ENCODE data around the gene PARP14.
"Not testable (repeated sequence)": the region's sequence is repeated elsewhere in the genome, so short reads cannot be mapped to it uniquely, and the experiment has no call there.

Gene PARP14

DNA sequence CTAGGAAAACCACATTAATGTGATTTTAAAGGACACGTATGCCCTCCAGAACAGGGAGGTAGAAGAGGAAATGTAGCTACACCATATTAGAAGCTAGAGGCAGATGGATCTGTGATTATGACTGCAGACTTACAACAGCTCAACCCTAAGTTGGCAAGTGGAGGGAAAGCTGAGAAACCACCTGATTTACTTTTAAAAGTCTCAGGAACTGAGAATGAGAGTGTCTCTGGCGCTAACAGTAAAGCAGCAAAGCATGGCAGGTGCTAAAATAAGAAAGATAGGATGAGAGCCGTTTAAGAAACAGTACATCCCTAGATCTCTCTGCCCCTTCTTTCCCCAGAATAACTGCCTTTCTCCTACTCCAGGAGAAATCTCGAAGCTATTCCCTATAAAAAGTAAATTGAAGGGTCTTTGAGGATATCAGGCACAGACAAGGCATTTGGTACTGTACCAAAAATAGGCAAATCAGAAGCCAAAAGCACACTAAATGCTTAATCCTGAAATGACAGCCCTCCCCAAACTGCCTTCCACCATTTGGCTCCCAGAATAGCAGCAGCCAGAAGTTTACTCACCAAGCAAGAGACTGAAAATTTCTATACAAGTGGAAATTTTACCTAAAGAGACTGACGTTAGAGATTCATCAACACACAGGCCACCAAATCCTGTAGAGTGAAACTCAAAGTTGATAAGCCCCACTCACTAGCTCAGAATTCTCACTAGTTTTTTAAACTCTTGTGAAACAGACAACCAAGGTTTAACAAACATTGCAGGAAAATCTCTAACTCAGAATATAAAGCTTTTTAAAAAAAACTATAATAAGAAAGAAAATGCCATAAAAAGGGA, 34.3 kb upstream of the PARP14 start:
- no peaks in the 10 kb centered on the region for H3K36me3 ChIP-seq (ENCODE audit: control insufficient read depth, insufficient read depth, low read length)
- H3K4me3 ChIP-seq (replicated peaks; ENCODE audit: low read depth, low read length) = no peak overlapping the region
- no peak for DNase-seq (ENCODE audit: extremely low read depth, insufficient read length)
- no peaks in the 10 kb centered on the region for H3K27me3 ChIP-seq (replicated peaks; ENCODE audit: control insufficient read depth, insufficient read depth, low read length)
- TF ChIP-seq, protein P1, sequence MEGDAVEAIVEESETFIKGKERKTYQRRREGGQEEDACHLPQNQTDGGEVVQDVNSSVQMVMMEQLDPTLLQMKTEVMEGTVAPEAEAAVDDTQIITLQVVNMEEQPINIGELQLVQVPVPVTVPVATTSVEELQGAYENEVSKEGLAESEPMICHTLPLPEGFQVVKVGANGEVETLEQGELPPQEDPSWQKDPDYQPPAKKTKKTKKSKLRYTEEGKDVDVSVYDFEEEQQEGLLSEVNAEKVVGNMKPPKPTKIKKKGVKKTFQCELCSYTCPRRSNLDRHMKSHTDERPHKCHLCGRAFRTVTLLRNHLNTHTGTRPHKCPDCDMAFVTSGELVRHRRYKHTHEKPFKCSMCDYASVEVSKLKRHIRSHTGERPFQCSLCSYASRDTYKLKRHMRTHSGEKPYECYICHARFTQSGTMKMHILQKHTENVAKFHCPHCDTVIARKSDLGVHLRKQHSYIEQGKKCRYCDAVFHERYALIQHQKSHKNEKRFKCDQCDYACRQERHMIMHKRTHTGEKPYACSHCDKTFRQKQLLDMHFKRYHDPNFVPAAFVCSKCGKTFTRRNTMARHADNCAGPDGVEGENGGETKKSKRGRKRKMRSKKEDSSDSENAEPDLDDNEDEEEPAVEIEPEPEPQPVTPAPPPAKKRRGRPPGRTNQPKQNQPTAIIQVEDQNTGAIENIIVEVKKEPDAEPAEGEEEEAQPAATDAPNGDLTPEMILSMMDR (IDR thresholded peaks at IDR 0.05; ENCODE audit: insufficient read depth, low read length, poor library complexity, severe bottlenecking) = no peak

DNA sequence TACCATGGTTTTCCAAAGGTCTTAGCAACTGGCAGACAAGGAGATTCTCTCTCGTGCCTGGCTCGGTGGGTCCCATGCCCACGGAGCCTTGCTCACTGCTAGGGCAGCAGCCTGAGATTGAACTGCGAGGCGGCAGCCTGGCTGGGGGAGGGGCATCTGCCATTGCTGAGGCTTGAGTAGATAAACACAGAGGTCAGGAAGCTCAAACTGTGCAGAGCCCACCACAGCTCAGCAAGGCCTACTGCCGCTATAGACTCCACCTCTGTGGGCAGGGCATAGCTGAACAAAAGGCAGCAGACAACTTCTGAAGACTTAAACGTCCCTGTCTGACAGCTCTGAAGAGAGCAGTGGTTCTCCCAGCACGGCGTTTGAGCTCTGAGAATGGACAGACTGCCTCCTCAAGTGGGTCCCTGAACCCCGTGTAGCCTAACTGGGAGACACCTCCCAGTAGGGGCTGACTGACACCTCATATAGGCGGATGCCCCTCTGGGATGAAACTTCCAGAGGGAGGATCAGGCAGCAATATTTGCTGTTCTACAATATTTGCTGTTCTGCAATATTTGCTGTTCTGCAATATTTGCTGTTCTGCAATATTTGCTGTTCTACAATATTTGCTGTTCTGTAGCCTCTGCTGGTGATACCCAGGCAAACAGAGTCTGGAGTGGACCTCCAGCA, 29.3 kb upstream of the PARP14 start:
- H3K36me3 ChIP-seq (ENCODE audit: control insufficient read depth, insufficient read depth, low read length); DNase-seq (ENCODE audit: extremely low read depth, insufficient read length); H3K4me3 ChIP-seq (replicated peaks; ENCODE audit: low read depth, low read length); H3K27me3 ChIP-seq (replicated peaks; ENCODE audit: control insufficient read depth, insufficient read depth, low read length): not testable (repeated sequence)

DNA sequence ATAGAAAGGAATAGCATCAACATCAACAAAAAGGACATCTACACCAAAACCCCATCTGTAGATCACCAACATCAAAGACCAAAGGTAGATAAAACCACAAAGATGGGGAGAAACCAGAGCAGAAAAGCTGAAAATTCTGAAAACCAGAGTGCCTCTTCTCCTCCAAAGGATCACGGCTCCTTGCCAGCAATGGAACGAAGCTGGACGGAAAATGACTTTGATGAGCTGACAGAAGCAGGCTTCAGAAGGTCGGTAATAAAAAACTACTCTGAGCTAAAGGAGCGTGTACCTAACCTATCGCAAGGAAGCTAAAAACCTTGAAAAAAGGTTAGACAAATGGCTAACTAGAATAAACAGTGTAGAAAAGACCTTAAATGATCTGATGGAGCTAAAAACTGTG, 28.7 kb upstream of the PARP14 start:
- not testable (repeated sequence) for DNase-seq (ENCODE audit: extremely low read depth, insufficient read length); H3K36me3 ChIP-seq (ENCODE audit: control insufficient read depth, insufficient read depth, low read length); H3K4me3 ChIP-seq (replicated peaks; ENCODE audit: low read depth, low read length); H3K27me3 ChIP-seq (replicated peaks; ENCODE audit: control insufficient read depth, insufficient read depth, low read length)

DNA sequence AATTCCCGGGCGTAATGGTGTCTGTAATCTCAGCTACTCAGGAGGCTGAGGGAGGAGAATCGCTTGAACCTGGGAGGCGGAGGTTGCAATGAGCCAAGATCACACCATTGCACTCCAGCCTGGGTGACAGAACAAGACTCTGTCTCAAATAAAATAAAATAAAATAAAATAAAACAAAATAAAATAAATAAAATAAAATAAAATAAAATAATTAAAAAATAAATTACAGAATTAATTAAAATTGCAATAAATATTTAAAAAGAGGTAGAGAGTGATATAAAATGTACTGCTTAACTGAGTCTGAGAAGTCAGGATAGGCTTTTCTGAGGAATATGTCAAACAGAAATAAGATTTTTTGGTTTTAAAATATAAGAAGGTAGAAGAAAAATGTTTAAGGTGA, 22.3 kb upstream of the PARP14 start:
- DNase-seq (ENCODE audit: extremely low read depth, insufficient read length); H3K36me3 ChIP-seq (ENCODE audit: control insufficient read depth, insufficient read depth, low read length); H3K27me3 ChIP-seq (replicated peaks; ENCODE audit: control insufficient read depth, insufficient read depth, low read length); H3K4me3 ChIP-seq (replicated peaks; ENCODE audit: low read depth, low read length): not testable (repeated sequence)

DNA sequence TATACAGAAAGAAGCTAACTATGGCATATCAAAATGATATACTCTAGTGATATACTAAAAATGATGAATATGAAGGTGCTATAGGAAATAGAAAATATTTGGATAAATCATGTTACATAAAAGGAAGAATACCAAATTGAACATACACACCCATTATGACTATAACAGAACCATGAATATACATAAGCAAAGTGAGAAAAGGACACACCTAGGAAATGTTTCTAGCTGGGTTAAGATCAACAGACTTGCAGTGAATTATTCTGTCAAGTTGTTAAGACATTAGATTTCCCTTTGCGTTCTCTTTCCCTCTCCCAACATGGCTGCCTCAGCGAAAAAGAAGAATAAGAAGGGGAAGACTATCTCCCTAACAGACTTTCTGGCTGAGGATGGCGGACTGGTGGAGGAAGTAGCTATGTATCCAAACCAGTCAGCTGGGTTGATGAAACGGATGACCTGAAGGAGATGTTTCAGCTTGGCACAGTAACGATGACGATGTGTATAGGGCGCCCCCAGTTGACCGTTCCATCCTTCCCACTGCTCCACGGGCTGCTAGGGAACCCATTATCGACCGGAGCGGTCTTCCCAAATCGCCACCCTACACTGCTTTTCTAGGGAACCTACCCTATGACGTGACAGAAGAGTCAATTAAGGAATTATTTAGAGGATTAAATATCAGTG, 20.2 kb upstream of the PARP14 start:
- no peaks in the 10 kb centered on the region for H3K36me3 ChIP-seq (ENCODE audit: control insufficient read depth, insufficient read depth, low read length)
- TF ChIP-seq, protein P1 (IDR thresholded peaks at IDR 0.05; ENCODE audit: insufficient read depth, low read length, poor library complexity, severe bottlenecking) = no peak
- no peak overlapping the region for H3K4me3 ChIP-seq (replicated peaks; ENCODE audit: low read depth, low read length)
- H3K27me3 ChIP-seq (replicated peaks; ENCODE audit: control insufficient read depth, insufficient read depth, low read length) = no peaks in the 10 kb centered on the region
- no peak for DNase-seq (ENCODE audit: extremely low read depth, insufficient read length)

DNA sequence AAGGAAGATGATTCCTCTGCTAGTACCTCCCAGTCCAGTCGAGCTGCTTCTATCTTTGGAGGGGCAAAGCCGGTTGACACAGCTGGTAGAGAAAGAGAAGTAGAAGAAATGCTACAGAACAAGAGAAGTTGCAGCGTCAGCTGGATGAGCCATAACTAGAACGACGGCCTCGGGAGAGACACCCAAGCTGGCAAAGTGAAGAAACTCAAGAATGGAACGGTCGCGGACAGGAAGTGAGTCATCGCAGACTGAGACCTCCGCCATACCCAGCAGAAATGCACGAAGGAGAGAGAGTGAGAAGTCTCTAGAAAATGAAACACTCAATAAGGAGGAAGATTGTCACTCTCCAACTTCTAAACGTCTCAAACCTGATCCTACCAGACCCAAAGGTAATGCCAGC, 19.0 kb upstream of the PARP14 start:
- no peak for DNase-seq (ENCODE audit: extremely low read depth, insufficient read length)
- H3K27me3 ChIP-seq (replicated peaks; ENCODE audit: control insufficient read depth, insufficient read depth, low read length) = no peaks in the 10 kb centered on the region
- H3K4me3 ChIP-seq (replicated peaks; ENCODE audit: low read depth, low read length) = no peak overlapping the region; the same call in 1 of the 2 replicates
- H3K36me3 ChIP-seq (ENCODE audit: control insufficient read depth, insufficient read depth, low read length) = no peaks in the 10 kb centered on the region
- TF ChIP-seq, protein P1 (IDR thresholded peaks at IDR 0.05; ENCODE audit: insufficient read depth, low read length, poor library complexity, severe bottlenecking) = no peak

DNA sequence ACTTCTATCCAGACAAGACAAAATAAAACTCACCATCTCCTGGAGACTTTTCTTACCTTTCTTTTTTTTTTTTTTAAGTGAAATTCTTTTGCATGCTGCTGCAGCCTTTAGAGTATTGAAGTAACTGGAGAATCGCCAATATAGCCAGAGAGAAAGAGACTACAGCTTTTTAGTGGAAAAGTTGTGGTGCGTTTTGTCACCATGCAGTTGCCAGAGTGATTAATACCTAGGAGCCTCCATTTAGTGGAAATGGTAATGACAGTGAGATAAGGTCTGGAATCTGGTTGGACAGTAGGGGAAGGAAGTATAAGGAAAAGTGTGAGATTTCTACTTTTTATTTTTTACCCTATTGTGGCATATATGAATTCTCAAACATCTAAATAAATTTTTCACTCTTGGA, 18.1 kb upstream of the PARP14 start:
- H3K27me3 ChIP-seq (replicated peaks; ENCODE audit: control insufficient read depth, insufficient read depth, low read length) = no peaks in the 10 kb centered on the region
- H3K36me3 ChIP-seq (ENCODE audit: control insufficient read depth, insufficient read depth, low read length) = no peaks in the 10 kb centered on the region
- DNase-seq (ENCODE audit: extremely low read depth, insufficient read length) = no peak
- H3K4me3 ChIP-seq (replicated peaks; ENCODE audit: low read depth, low read length) = no peak overlapping the region
- TF ChIP-seq, protein P1 (IDR thresholded peaks at IDR 0.05; ENCODE audit: insufficient read depth, low read length, poor library complexity, severe bottlenecking) = no peak
